Retinal pigment epithelial cell (primary cell): ENCODE measurements around the gene SARNP.

Source experiments
- DNase-seq: peaks from one replicate; pipeline ENCODE4 v3.0.0-alpha.2; 2010; ENCODE audit warnings: low read depth
- H3K4me3 ChIP-seq: 2 replicates; pipeline ENCODE4 v1.5.1; 2011; ENCODE audit warnings: mild to moderate bottlenecking, low read length, control low read depth, moderate library complexity
- CTCF ChIP-seq: conservative IDR thresholded peaks from 2 replicates; pipeline ENCODE4 v1.5.1; 2011; ENCODE audit warnings: low read depth, low read length, control low read depth, inconsistent platforms

Gene SARNP

GRCh38 chr12:55833056-55833455, 15.5 kb upstream of the SARNP start:
- H3K4me3 ChIP-seq: no peak overlapping the region
- DNase-seq: no peak
- TF ChIP-seq CTCF: no peak

GRCh38 chr12:55831447-55831815, 13.9 kb upstream of the SARNP start:
- H3K4me3 ChIP-seq: peak overlapping the region; percentile 93
- no peak for DNase-seq
- no peak for TF ChIP-seq CTCF

- no peak for DNase-seq
- no peak for TF ChIP-seq CTCF
- H3K4me3 ChIP-seq: peak overlapping the region; percentile 93
These were observed 13.3 kb upstream of the SARNP start for GRCh38 chr12:55830601-55831446.

GRCh38 chr12:55829967-55830600, 12.6 kb upstream of the SARNP start:
- H3K4me3 ChIP-seq: peak overlapping the region; percentile 93
- no peak for TF ChIP-seq CTCF
- DNase-seq: no peak

- no peak for DNase-seq
- peak overlapping the region; percentile 93 for H3K4me3 ChIP-seq
- TF ChIP-seq CTCF: no peak
These were observed 10.8 kb upstream of the SARNP start for GRCh38 chr12:55828357-55828756.

GRCh38 chr12:55827806-55828205, 10.3 kb upstream of the SARNP start:
- no peak overlapping the region for H3K4me3 ChIP-seq
- no peak for TF ChIP-seq CTCF
- DNase-seq: no peak

GRCh38 chr12:55824726-55825125, 7.2 kb upstream of the SARNP start:
- TF ChIP-seq CTCF: no peak
- DNase-seq: no peak

More at GRCh38 chr12:55824726-55825125, 7.2 kb upstream of the SARNP start:
- H3K4me3 ChIP-seq: no peak overlapping the region
